HCT116 (cell line): Measurements from ENCODE around the gene CD83. TPM values are rescaled to one million over a fixed set of nuclear protein-coding genes. Genes with fewer than 3 reads are reported as not detected.

Source experiments
- ATAC-seq: fragments of 200-7000 bp; cut with Tn5 transposase; 2 replicates; pipeline ENCODE4 v1.9.1; 2020; ENCODE audit warnings: mild to moderate bottlenecking, moderate library complexity
- BruUV-seq: library from RNA; stranded (reverse); fragments of 400-500 nt; replicated peaks from 2 replicates; lab custom pipeline; 2021; lab: Mats Ljungman, UMichigan
- CTCF ChIA-PET: fragments of 300-600 bp; sonication (Branson Sonifier 250); formaldehyde crosslinking; loops from one replicate; lab custom pipeline; 2021; ENCODE audit warnings: antibody characterized with exemption; lab: Charles Lee
- POLR2A ChIA-PET: fragments of 300-600, 350-600 bp; sonication (Branson Sonifier 250); formaldehyde crosslinking; loops from one replicate; lab custom pipeline; 2021; ENCODE audit warnings: antibody characterized with exemption; lab: Charles Lee
- RAD21 ChIA-PET, 2 experiments: fragments of 300-600 bp; sonication (Branson Sonifier 250); formaldehyde crosslinking; loops; one replicate each; lab custom pipeline; 2023; ENCODE audit warnings: low total read pairs in 2 of 2; ENCODE audit not compliant: uncharacterized antibody in 2 of 2, unreplicated experiment in 2 of 2, low non-redundant PET in 1 of 2; lab: Charles Lee
- DNase-seq: peaks from one replicate; pipeline ENCODE4 v3.0.0-alpha.2; 2010; ENCODE audit warnings: low read depth, low spot score
- H2AFZ ChIP-seq: fragments of 200-600 bp; shearing (Covaris generic), sonication (generic); 2 replicates; pipeline ENCODE4 v1.6.1; 2017; ENCODE audit warnings: low read depth, mixed run types, mixed read lengths, antibody characterized with exemption, low read length; ENCODE audit not compliant: poor library complexity, severe bottlenecking
- H3K27ac ChIP-seq: 2 replicates; pipeline ENCODE4 v1.5.1; 2012; ENCODE audit warnings: low read depth, low read length
- H3K27me3 ChIP-seq: fragments of 200-600 bp; sonication (generic); 2 replicates; pipeline ENCODE4 v1.6.1; 2016; ENCODE audit warnings: mixed run types, low read length, mixed read lengths; ENCODE audit not compliant: insufficient read depth
- H3K36me3 ChIP-seq, 2 experiments: fragments of 200-500 bp in 1 of 2; fragments of 200-600 bp in 1 of 2; sonication (Bioruptor generic) in 1 of 2; sonication (generic) in 1 of 2; 2 replicates each; pipeline versions ENCODE4 v1.5.1 to v1.6.1; 2014 to 2016; ENCODE audit warnings: low read length in 2 of 2, inconsistent platforms in 1 of 2, mixed read lengths in 1 of 2, mixed run types in 1 of 2; ENCODE audit not compliant: insufficient read depth in 2 of 2, control insufficient read depth in 1 of 2
- H3K4me1 ChIP-seq, 2 experiments: fragments of 200-600 bp in 1 of 2; sonication (generic) in 1 of 2; 2 replicates each; pipeline versions ENCODE4 v1.5.1 to v1.6.1; 2012 to 2017; ENCODE audit warnings: low read length in 2 of 2, inconsistent platforms in 1 of 2, mild to moderate bottlenecking in 1 of 2, mixed read lengths in 1 of 2, mixed run types in 1 of 2, moderate library complexity in 1 of 2; ENCODE audit not compliant: insufficient read depth in 2 of 2, control insufficient read depth in 1 of 2
- H3K4me2 ChIP-seq: fragments of 200-600 bp; sonication (generic); 2 replicates; pipeline ENCODE4 v1.6.1; 2017; ENCODE audit warnings: mixed run types, low read length, mixed read lengths
- H3K4me3 ChIP-seq, 2 experiments: fragments of 200-600 bp in 1 of 2; sonication (generic) in 1 of 2; replicated peaks in 1 of 2; 2 replicates each; pipeline ENCODE4 v1.5.1; 2011 to 2016; ENCODE audit warnings: low read length in 2 of 2, control low read depth in 1 of 2, low read depth in 1 of 2, mild to moderate bottlenecking in 1 of 2, mixed read lengths in 1 of 2, mixed run types in 1 of 2
- H3K79me2 ChIP-seq: fragments of 200-600 bp; sonication (generic); 2 replicates; pipeline ENCODE4 v1.6.1; 2017; ENCODE audit warnings: mild to moderate bottlenecking, mixed run types, low read length, moderate library complexity, mixed read lengths; ENCODE audit not compliant: insufficient read depth
- H3K9ac ChIP-seq: fragments of 200-600 bp; sonication (generic); 2 replicates; pipeline ENCODE4 v1.6.1; 2016; ENCODE audit warnings: low read length, mixed read lengths
- H3K9me2 ChIP-seq: fragments of 200-600 bp; sonication (generic), shearing (Covaris generic); 2 replicates; pipeline ENCODE4 v1.6.1; 2017; ENCODE audit warnings: mixed run types, mild to moderate bottlenecking, moderate library complexity; ENCODE audit not compliant: insufficient read depth
- H3K9me3 ChIP-seq, 2 experiments: fragments of 200-500 bp in 1 of 2; fragments of 200-600 bp in 1 of 2; sonication (Bioruptor generic) in 1 of 2; sonication (generic) in 1 of 2; 2 replicates each; pipeline ENCODE4 v1.6.1; 2014 to 2017; ENCODE audit warnings: low read length in 2 of 2, mixed read lengths in 2 of 2, inconsistent platforms in 1 of 2, low read depth in 1 of 2, mild to moderate bottlenecking in 1 of 2, mixed run types in 1 of 2, moderate library complexity in 1 of 2; ENCODE audit not compliant: control insufficient read depth in 1 of 2, insufficient read depth in 1 of 2
- H4K20me1 ChIP-seq: fragments of 200-600 bp; sonication (generic), shearing (Covaris generic); 2 replicates; pipeline ENCODE4 v1.6.1; 2017; ENCODE audit warnings: mixed run types, mild to moderate bottlenecking, moderate library complexity; ENCODE audit not compliant: insufficient read depth
- EZH2 ChIP-seq: fragments of 200-600 bp; sonication (generic); IDR thresholded peaks from 2 replicates; pipeline ENCODE4 v1.6.1; 2017; ENCODE audit warnings: antibody characterized with exemption, mixed run types
- EZH2phosphoT487 ChIP-seq: fragments of 200-600 bp; IDR thresholded peaks from 2 replicates; pipeline ENCODE4 v1.6.1; 2018; ENCODE audit warnings: antibody characterized with exemption, borderline replicate concordance
- FOSL1 ChIP-seq: IDR thresholded peaks from 2 replicates; pipeline ENCODE4 v1.6.1; 2012; ENCODE audit warnings: low read depth
- MAX ChIP-seq: IDR thresholded peaks from 2 replicates; pipeline ENCODE4 v1.6.1; 2012
- REST ChIP-seq: IDR thresholded peaks from 2 replicates; pipeline ENCODE4 v1.6.1; 2012; ENCODE audit warnings: low read depth
- SRF ChIP-seq: IDR thresholded peaks from 2 replicates; pipeline ENCODE4 v1.6.1; 2012; ENCODE audit warnings: low read depth
- ZBTB33 ChIP-seq: IDR thresholded peaks from 2 replicates; pipeline ENCODE4 v1.6.1; 2011; ENCODE audit warnings: mild to moderate bottlenecking, low read length, moderate library complexity; ENCODE audit not compliant: insufficient replicate concordance; ENCODE audit errors: extremely low read depth
- ZNF274 ChIP-seq: fragments of 200-500 bp; sonication (Bioruptor generic); IDR thresholded peaks from 2 replicates; pipeline ENCODE4 v1.6.1; 2014; ENCODE audit warnings: mild to moderate bottlenecking, low read depth, low read length, inconsistent platforms
- intact Hi-C: fragments of 100-400 bp; cut with micrococcal nuclease; formaldehyde crosslinking; loops from 2 replicates; pipeline ENCODE4 v1.10.0; 2022
- total RNA-seq: library from RNA; stranded (reverse); gene quantifications from one replicate; pipeline ENCODE4 v1.2.1, GENCODE V29; 2021; ENCODE audit not compliant: unreplicated experiment

Gene CD83
- total RNA-seq, 1 experiment from 2014 or later, result 6.0 TPM

- Histone ChIP-seq H3K9me3 (no peaks in the 10 kb centered on the region), H3K4me1 (no peaks in the 10 kb centered on the region), H3K27ac (no peak overlapping the region), H2AFZ (no peak overlapping the region), H3K4me3 (no peak overlapping the region), H4K20me1 (no peaks in the 10 kb centered on the region), H3K79me2 (no peaks in the 10 kb centered on the region), H3K4me2 (no peak overlapping the region), H3K9ac (no peak overlapping the region), H3K9me2 (no peaks in the 10 kb centered on the region), H3K36me3 (peaks cover 2 to 4% of the 10 kb centered on the region in 2 experiments; a peak in 1 of 4 replicates), H3K27me3 (no peaks in the 10 kb centered on the region)
- DNase-seq (no peak), ATAC-seq (no peak)
- POLR2A ChIA-PET, result no interaction called here
- CTCF ChIA-PET, result interaction anchor here (1.2 kb wide), 1 partner anchor 226 kb away, joined by 3 read pairs; no protein-coding TSS in a partner anchor
- intact Hi-C loops, result no loop called here
- RAD21 ChIA-PET, result no interaction called here
- no TSS peak for BruUV-seq
- TF ChIP-seq SRF (no peak), EZH2phosphoT487 (no peak), REST (no peak), EZH2 (no peak), FOSL1 (no peak), ZBTB33 (no peak), ZNF274 (no peak), MAX (no peak)
Observed at GRCh38 chr6:14134211-14134910, 16.8 kb downstream of the CD83 start.
